GM12892 (cell line): Measurements from ENCODE around the gene PITPNC1.
"Not testable (repeated sequence)": the region's sequence is repeated elsewhere in the genome, so short reads cannot be mapped to it uniquely, and the experiment has no call there.

Experiments used
- DNase-seq: peaks from one replicate; pipeline ENCODE4 v3.0.0; 2011; ENCODE audit not compliant: insufficient read length
- FAIRE-seq: peaks from 2 replicates; lab custom pipeline; 2011; peaks lifted over from hg19 to GRCh38; lab: Jason Lieb, UNC
- POLR2A ChIP-seq: IDR thresholded peaks from 2 replicates; pipeline ENCODE4 v1.6.1; 2011; ENCODE audit warnings: low read depth, low read length, control low read depth
- POLR2AphosphoS5 ChIP-seq: IDR thresholded peaks from 2 replicates; pipeline ENCODE4 v1.6.1; 2011; ENCODE audit warnings: low read depth, low read length, control low read depth
- TAF1 ChIP-seq: IDR thresholded peaks from 2 replicates; pipeline ENCODE4 v1.6.1; 2011; ENCODE audit warnings: low read depth, mild to moderate bottlenecking, control low read depth, low read length, borderline replicate concordance

The PITPNC1 gene

DNA sequence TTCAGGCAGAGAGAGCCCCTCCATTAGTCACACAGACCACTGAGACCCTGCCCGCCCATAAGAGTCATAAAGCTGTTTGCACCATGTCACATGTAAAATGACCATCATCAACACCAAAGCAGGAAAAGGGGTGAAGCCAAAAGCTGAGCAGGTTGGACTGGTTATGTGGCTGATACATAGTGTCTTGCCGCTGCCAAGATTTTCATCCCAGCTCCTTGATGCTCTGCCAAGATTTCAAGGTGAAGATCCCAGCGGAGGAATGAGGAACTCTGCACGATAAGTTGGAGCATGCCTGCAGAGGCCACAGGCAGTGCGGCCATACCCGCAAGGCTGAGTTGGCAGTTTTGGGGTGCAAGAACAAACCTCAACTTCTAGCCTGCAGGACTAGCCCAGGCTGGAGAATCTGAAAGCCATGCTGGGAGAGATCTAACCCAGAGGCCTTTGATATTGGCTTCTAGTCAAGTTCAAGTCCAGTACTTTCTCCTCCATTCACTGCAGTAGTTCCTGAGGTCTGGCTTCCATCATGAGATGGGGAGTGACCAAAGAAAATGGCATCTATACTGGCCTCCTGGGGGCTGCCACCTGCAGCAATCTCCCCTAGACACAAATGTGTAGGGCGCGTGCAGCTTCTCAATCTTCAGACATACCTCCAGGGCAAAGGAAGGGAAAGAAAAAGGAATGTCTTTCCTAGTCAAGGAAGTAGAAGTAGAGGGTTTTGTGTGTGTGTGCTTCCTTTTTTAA lies 261.0 kb downstream of the PITPNC1 start:
- no peak for FAIRE-seq
- no peak for DNase-seq
- TF ChIP-seq POLR2A = no peak
- TF ChIP-seq POLR2AphosphoS5 = no peak
- TF ChIP-seq TAF1 = no peak

DNA sequence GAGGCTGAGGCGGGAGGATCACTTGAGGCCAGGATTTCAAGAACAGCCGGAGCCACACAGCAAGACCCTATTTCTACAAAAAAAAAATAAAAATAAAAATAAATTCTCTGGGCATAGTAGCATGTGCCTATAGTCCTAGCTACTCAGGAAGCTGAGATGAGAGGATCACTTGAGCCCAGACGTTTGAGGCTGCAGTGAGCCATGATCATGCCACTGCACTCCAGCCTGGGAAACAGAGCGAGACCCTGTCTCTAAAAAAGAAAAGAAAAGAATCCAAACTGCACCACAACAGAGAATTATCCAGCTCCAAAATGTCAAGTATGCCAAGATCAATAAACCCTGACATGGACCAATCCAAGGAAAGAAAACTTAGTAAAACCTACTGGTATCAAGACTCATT lies 261.8 kb downstream of the PITPNC1 start:
- no peak for DNase-seq
- TF ChIP-seq POLR2A (no peak), TAF1 (no peak), POLR2AphosphoS5 (no peak)
- FAIRE-seq = no peak

DNA sequence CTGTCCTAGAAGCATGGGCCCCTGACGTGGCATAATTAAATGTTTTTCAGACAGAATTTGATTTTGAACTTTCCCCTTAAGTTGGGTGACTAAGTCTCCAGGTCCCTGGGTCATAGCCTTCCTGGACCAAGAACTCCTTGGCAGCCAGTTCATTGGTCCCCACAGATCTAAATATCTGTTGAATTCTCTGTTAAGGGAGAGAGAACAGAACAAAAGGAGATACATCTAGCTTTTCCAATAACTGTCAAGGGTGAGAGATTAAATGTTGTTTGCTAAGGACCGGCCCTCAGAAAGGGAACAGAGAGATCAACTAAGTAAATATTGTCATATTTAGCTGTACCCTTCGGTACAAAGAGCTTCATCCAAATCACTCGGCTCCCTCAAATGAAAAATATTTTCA lies 262.5 kb downstream of the PITPNC1 start:
- FAIRE-seq = no peak
- no peak for TF ChIP-seq TAF1
- no peak for TF ChIP-seq POLR2A
- TF ChIP-seq POLR2AphosphoS5 = no peak
- no peak for DNase-seq

DNA sequence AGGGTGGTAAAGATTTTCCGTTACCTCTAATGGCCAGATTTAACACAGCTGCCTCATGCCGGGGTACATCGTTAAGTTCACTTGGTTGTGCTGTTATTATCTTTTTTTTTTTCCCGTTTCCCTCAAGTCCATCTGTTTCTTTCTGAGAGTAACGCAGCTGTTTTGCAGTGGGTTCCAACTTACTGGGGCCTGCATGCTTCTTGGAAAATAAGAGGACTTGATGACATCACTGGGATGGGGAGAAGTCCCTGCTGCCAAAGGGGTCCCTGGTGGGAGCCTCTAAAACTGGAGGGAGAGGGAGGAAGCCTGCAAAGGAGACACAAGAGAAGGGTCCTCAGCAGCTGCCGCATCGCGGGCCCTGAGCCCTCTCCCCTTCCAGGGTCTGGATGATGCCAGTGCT lies 262.9 kb downstream of the PITPNC1 start:
- DNase-seq (no peak), FAIRE-seq (no peak)
- TF ChIP-seq POLR2A (no peak), TAF1 (no peak), POLR2AphosphoS5 (no peak)

DNA sequence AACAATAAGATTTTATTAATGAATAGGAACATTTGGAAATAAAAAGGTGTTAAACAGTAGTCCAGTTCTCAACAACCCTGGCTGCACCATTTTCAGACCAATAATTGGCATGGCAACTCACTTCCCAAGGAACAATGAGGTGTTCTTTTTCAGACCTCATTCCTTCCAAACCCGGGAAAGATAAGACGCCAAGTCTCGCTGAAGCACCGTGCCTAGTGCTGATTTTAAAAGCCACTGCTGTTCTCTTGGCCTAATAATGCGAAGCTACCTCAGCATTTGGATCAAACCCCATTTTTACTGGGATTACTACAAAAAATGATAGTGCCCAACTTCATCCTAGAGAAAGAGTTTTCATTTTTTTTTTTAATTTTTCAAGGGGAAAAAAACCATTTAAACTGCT lies 265.4 kb downstream of the PITPNC1 start:
- no peak for DNase-seq
- no peak for TF ChIP-seq POLR2AphosphoS5
- no peak for TF ChIP-seq TAF1
- TF ChIP-seq POLR2A = no peak
- no peak for FAIRE-seq

DNA sequence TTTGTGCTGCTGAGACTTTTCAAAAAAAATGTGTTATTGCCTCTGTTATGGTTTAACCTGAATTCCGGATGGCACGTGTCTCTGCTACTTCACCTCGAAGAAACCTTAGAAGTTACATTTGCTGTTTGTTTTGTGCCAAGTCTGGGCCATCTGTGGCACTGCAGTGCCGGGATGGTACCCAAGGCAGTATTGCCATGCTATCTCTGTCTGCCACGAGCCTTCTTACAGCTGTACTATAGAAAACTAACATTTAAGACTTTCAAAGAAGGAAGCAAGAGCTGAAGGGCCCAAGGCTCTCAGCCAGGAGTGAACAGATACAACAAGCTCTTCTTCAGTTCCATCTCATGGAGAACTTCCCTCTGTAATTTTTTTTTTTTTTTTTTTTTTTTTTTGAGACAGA lies 267.0 kb downstream of the PITPNC1 start:
- DNase-seq (no peak), FAIRE-seq (no peak)
- TF ChIP-seq TAF1 = no peak
- no peak for TF ChIP-seq POLR2A
- no peak for TF ChIP-seq POLR2AphosphoS5

DNA sequence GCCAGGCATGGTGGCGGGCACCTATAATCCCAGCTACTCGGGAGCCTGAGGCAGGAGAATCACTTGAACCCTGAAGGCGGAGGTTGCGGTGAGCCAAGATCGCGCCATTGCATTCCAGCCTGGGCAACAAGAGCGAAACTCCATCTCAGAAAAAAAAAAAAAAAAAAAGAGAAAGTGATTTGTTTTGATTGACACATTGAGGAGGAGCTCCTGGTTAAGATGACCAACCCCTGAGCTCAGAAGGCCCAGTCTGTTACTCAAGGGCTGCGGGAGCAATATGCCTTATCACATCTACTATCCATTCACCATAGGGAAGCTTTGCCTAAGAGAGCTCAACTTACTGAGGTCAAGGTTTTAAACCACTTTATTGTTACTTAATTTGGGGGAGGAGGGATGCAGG lies 268.1 kb downstream of the PITPNC1 start:
- DNase-seq, FAIRE-seq: not testable (repeated sequence)

DNA sequence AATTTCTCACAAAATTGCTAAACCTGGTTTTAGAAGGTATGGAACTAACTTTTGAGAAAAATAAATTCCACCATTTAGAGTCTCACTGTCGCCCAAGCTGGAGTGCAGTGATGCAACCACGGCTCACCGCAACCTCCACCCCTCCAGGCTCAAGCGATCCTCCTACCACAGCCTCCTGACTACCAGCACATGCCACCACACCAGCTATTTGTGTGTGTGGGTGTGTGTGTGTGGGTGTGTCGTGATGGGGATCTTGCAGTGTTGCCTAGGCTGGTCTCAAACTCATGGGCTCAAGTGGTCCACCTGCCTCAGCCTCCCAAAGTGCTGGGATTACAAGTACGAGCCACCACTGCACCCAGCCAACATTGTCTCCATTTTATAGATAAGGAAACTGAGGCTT lies 269.4 kb downstream of the PITPNC1 start:
- DNase-seq = no peak
- FAIRE-seq = peak; percentile 50
- no peak for TF ChIP-seq POLR2A
- no peak for TF ChIP-seq POLR2AphosphoS5
- no peak for TF ChIP-seq TAF1

DNA sequence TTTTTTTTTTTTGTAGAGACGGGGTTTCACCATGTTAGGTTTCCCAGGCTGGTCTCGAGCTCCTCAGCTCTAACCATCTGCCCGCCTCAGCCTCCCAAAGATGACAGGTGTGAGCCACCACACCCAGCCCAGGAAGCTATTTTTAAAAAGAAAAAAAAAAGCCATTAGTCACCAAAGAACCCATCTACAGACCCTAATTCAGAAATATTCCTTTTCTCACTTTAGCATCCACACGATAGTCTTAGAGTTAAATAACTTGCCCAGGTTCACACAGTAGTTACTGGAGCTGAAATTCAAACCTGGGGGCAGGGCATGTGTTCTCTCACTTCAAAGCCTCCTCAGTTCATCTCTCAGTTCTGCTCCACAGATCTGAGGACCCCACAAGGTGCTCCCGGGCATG lies 270.4 kb downstream of the PITPNC1 start:
- TF ChIP-seq POLR2AphosphoS5 = no peak
- TF ChIP-seq TAF1 = no peak
- no peak for TF ChIP-seq POLR2A
- peak; percentile 24 for FAIRE-seq

DNA sequence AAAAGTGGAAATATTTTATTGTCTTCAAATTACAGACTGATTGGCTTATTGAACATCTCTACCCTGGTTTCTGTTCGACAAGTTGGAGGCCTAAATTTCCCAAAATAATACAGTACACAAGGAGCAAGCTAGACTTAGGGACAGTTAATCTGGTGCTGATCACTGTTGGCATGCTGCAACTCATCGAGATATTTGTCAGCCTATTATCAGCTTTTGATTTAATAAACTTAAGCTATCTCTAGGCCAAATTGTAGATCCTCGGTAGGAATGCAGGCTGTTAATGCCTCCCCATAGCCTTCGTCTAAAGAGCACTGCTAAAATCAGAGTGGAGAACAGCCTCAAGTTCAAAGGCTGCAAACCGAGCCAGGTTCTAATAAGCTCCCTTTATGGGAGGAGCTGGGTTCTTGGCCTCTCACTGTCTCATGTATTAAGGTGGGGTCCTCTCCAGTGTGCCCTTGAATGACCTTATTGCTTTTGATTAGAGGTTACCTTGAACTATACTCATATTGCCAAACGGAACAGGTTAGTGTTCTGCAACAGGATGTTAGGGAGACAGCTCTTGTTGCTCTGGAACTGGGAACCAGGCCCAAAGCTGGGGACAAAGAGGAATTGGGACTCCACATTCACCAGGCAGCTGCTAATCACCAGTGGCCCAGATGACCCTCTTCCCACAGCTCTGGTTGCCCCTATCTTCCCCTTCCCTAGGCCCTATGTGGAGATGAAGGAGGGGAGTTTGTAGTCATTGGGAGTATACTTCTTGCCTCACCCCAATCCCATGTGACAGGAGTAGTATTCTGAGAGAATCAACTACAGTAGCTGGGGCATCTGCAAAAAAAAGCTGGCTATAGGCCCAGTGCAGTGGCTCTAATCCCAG lies 271.2 kb downstream of the PITPNC1 start:
- no peak for TF ChIP-seq POLR2AphosphoS5
- no peak for TF ChIP-seq POLR2A
- TF ChIP-seq TAF1 = no peak
- FAIRE-seq (peak; percentile 46), DNase-seq (no peak)

More for the DNA sequence above, 270.4 kb downstream of the PITPNC1 start:
- no peak for DNase-seq

DNA sequence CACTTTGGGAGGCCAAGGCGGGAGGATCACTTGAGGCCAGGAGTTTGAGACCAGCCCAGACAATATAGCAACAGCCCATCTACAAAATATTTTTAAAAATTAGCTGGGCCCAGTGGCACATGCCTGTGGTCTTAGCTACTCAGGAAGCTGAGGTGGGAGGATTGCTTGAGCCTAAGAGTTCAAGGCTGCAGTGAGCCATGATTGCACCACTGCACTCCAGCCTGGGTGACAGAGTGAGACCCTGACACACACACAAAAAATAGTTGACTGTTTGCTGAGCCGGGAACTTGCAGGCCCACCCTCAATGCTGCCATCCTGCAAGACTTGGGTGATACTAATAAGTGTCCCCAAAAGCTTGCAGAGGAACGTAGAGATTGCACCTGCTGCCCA lies 271.8 kb downstream of the PITPNC1 start:
- not testable (repeated sequence) for FAIRE-seq, DNase-seq

DNA sequence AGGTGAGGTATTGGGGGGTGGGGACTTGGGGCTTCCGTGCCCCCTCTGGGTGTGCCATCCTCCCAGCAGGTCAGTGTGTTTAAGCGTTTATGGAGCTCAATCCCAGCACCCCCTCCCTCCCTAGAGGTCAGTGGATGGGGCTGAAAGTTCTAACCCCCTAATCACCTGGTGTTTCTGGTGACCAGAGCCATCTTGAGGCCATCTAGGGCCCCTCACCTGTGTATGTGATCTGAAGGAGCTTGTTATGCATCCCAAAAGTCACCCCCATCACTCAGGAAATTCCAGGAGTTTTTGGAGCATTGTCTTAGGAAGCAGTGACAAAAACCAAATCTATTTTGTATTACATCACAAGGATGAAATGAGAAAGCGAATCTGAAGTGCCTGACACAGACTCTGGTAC lies 272.8 kb downstream of the PITPNC1 start:
- FAIRE-seq = no peak
- DNase-seq = no peak

DNA sequence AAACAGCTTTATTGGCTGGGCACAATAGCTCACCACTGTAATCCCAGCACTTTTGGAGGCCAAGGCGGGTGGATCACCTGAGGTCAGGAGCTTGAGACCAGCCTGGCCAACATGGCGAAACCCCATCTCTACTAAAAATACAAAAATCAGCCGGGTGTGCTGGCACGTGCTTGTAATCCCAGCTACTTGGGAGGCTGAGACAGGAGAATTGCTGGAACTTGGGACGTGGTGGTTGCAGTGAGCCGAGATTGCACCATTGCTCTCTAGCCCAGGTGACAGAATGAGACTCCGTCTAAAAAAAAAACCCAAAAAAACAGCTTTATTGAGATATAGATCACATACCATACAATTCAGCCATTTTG lies 274.1 kb downstream of the PITPNC1 start:
- FAIRE-seq, DNase-seq: not testable (repeated sequence)

More for the DNA sequence above, 272.8 kb downstream of the PITPNC1 start:
- TF ChIP-seq POLR2A (no peak), TAF1 (no peak), POLR2AphosphoS5 (no peak)

DNA sequence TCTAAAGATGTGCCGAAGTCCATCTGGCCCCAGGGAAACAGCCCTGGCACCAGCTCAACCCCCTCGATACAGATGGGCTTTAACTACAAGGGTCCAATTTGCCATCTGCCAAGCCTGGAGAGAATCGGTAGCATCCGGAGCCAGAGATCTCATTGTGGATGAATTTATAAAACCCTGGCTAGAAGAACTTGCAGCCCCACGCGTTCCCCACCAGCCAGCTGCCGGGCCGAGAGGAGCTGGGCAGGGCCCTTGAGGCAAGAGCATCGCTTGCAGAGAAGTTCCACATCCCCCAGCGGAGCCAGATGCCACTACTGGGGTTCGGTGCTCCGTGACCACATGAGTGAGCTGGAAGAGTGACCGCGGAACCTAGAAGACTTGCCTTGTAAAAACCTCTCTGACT lies 275.4 kb downstream of the PITPNC1 start:
- DNase-seq (no peak), FAIRE-seq (no peak)
- TF ChIP-seq TAF1 (no peak), POLR2A (no peak)
